AG09319 (cell line): ENCODE data around the gene IL36RN.

Experiments
- DNase-seq: peaks from one replicate; pipeline ENCODE4 v3.0.0-alpha.2; 2010; ENCODE audit warnings: low read depth; ENCODE audit errors: extremely low read depth
- CTCF ChIP-seq: IDR thresholded peaks from 2 replicates; pipeline ENCODE4 v1.5.1; 2011; ENCODE audit warnings: low read depth, mild to moderate bottlenecking, inconsistent platforms, low read length, moderate library complexity

The IL36RN gene

GRCh38 chr2:113041871-113042270 lies 17.1 kb upstream of the IL36RN start:
- no peak for DNase-seq

GRCh38 chr2:113046465-113046864 lies 12.5 kb upstream of the IL36RN start:
- no peak for TF ChIP-seq CTCF
- DNase-seq, result no peak

More at GRCh38 chr2:113041871-113042270, 17.1 kb upstream of the IL36RN start:
- TF ChIP-seq CTCF, result no peak

- TF ChIP-seq CTCF, result no peak
- no peak for DNase-seq
Observed at GRCh38 chr2:113050921-113051895, 7.8 kb upstream of the IL36RN start.

- DNase-seq, result no peak
- no peak for TF ChIP-seq CTCF
Observed at GRCh38 chr2:113052396-113052917, 6.5 kb upstream of the IL36RN start, which contains the start of gene IL36B. Gene IL36B, minus strand, starts transcription at chr2:113052867.

GRCh38 chr2:113053666-113054065 lies 5.3 kb upstream of the IL36RN start:
- DNase-seq, result no peak
- no peak for TF ChIP-seq CTCF

- no peak for TF ChIP-seq CTCF
Observed at GRCh38 chr2:113054066-113054465, 4.9 kb upstream of the IL36RN start.

GRCh38 chr2:113056521-113056920 lies 2.5 kb upstream of the IL36RN start:
- DNase-seq, result no peak
- no peak for TF ChIP-seq CTCF

More at GRCh38 chr2:113054066-113054465, 4.9 kb upstream of the IL36RN start:
- no peak for DNase-seq
